HCT116 (cell line): ENCODE data around the gene NLRP5. TPM values are rescaled to one million over a fixed set of nuclear protein-coding genes. Genes with fewer than 3 reads are reported as not detected.

Source experiments
- ATAC-seq: fragments of 200-7000 bp; cut with Tn5 transposase; 2 replicates; pipeline ENCODE4 v1.9.1; 2020; ENCODE audit warnings: mild to moderate bottlenecking, moderate library complexity
- BruUV-seq: library from RNA; stranded (reverse); fragments of 400-500 nt; replicated peaks from 2 replicates; lab custom pipeline; 2021; lab: Mats Ljungman, UMichigan
- CTCF ChIA-PET: fragments of 300-600 bp; sonication (Branson Sonifier 250); formaldehyde crosslinking; loops from one replicate; lab custom pipeline; 2021; ENCODE audit warnings: antibody characterized with exemption; lab: Charles Lee
- POLR2A ChIA-PET: fragments of 300-600, 350-600 bp; sonication (Branson Sonifier 250); formaldehyde crosslinking; loops from one replicate; lab custom pipeline; 2021; ENCODE audit warnings: antibody characterized with exemption; lab: Charles Lee
- RAD21 ChIA-PET, 2 experiments: fragments of 300-600 bp; sonication (Branson Sonifier 250); formaldehyde crosslinking; loops; one replicate each; lab custom pipeline; 2023; ENCODE audit warnings: low total read pairs in 2 of 2; ENCODE audit not compliant: uncharacterized antibody in 2 of 2, unreplicated experiment in 2 of 2, low non-redundant PET in 1 of 2; lab: Charles Lee
- DNase-seq: peaks from one replicate; pipeline ENCODE4 v3.0.0-alpha.2; 2010; ENCODE audit warnings: low read depth, low spot score
- H2AFZ ChIP-seq: fragments of 200-600 bp; shearing (Covaris generic), sonication (generic); 2 replicates; pipeline ENCODE4 v1.6.1; 2017; ENCODE audit warnings: low read depth, mixed run types, mixed read lengths, antibody characterized with exemption, low read length; ENCODE audit not compliant: poor library complexity, severe bottlenecking
- H3K27ac ChIP-seq: 2 replicates; pipeline ENCODE4 v1.5.1; 2012; ENCODE audit warnings: low read depth, low read length
- H3K27me3 ChIP-seq: fragments of 200-600 bp; sonication (generic); 2 replicates; pipeline ENCODE4 v1.6.1; 2016; ENCODE audit warnings: mixed run types, low read length, mixed read lengths; ENCODE audit not compliant: insufficient read depth
- H3K36me3 ChIP-seq, 2 experiments: fragments of 200-500 bp in 1 of 2; fragments of 200-600 bp in 1 of 2; sonication (Bioruptor generic) in 1 of 2; sonication (generic) in 1 of 2; 2 replicates each; pipeline versions ENCODE4 v1.5.1 to v1.6.1; 2014 to 2016; ENCODE audit warnings: low read length in 2 of 2, inconsistent platforms in 1 of 2, mixed read lengths in 1 of 2, mixed run types in 1 of 2; ENCODE audit not compliant: insufficient read depth in 2 of 2, control insufficient read depth in 1 of 2
- H3K4me1 ChIP-seq, 2 experiments: fragments of 200-600 bp in 1 of 2; sonication (generic) in 1 of 2; 2 replicates each; pipeline versions ENCODE4 v1.5.1 to v1.6.1; 2012 to 2017; ENCODE audit warnings: low read length in 2 of 2, inconsistent platforms in 1 of 2, mild to moderate bottlenecking in 1 of 2, mixed read lengths in 1 of 2, mixed run types in 1 of 2, moderate library complexity in 1 of 2; ENCODE audit not compliant: insufficient read depth in 2 of 2, control insufficient read depth in 1 of 2
- H3K4me2 ChIP-seq: fragments of 200-600 bp; sonication (generic); 2 replicates; pipeline ENCODE4 v1.6.1; 2017; ENCODE audit warnings: mixed run types, low read length, mixed read lengths
- H3K4me3 ChIP-seq, 2 experiments: fragments of 200-600 bp in 1 of 2; sonication (generic) in 1 of 2; replicated peaks in 1 of 2; 2 replicates each; pipeline ENCODE4 v1.5.1; 2011 to 2016; ENCODE audit warnings: low read length in 2 of 2, control low read depth in 1 of 2, low read depth in 1 of 2, mild to moderate bottlenecking in 1 of 2, mixed read lengths in 1 of 2, mixed run types in 1 of 2
- H3K79me2 ChIP-seq: fragments of 200-600 bp; sonication (generic); 2 replicates; pipeline ENCODE4 v1.6.1; 2017; ENCODE audit warnings: mild to moderate bottlenecking, mixed run types, low read length, moderate library complexity, mixed read lengths; ENCODE audit not compliant: insufficient read depth
- H3K9ac ChIP-seq: fragments of 200-600 bp; sonication (generic); 2 replicates; pipeline ENCODE4 v1.6.1; 2016; ENCODE audit warnings: low read length, mixed read lengths
- H3K9me2 ChIP-seq: fragments of 200-600 bp; sonication (generic), shearing (Covaris generic); 2 replicates; pipeline ENCODE4 v1.6.1; 2017; ENCODE audit warnings: mixed run types, mild to moderate bottlenecking, moderate library complexity; ENCODE audit not compliant: insufficient read depth
- H3K9me3 ChIP-seq, 2 experiments: fragments of 200-500 bp in 1 of 2; fragments of 200-600 bp in 1 of 2; sonication (Bioruptor generic) in 1 of 2; sonication (generic) in 1 of 2; 2 replicates each; pipeline ENCODE4 v1.6.1; 2014 to 2017; ENCODE audit warnings: low read length in 2 of 2, mixed read lengths in 2 of 2, inconsistent platforms in 1 of 2, low read depth in 1 of 2, mild to moderate bottlenecking in 1 of 2, mixed run types in 1 of 2, moderate library complexity in 1 of 2; ENCODE audit not compliant: control insufficient read depth in 1 of 2, insufficient read depth in 1 of 2
- H4K20me1 ChIP-seq: fragments of 200-600 bp; sonication (generic), shearing (Covaris generic); 2 replicates; pipeline ENCODE4 v1.6.1; 2017; ENCODE audit warnings: mixed run types, mild to moderate bottlenecking, moderate library complexity; ENCODE audit not compliant: insufficient read depth
- EZH2 ChIP-seq: fragments of 200-600 bp; sonication (generic); IDR thresholded peaks from 2 replicates; pipeline ENCODE4 v1.6.1; 2017; ENCODE audit warnings: antibody characterized with exemption, mixed run types
- EZH2phosphoT487 ChIP-seq: fragments of 200-600 bp; IDR thresholded peaks from 2 replicates; pipeline ENCODE4 v1.6.1; 2018; ENCODE audit warnings: antibody characterized with exemption, borderline replicate concordance
- JUND ChIP-seq: IDR thresholded peaks from 2 replicates; pipeline ENCODE4 v1.6.1; 2012
- POLR2A ChIP-seq: IDR thresholded peaks from 2 replicates; pipeline ENCODE4 v1.7.0; 2011; ENCODE audit warnings: borderline replicate concordance; ENCODE audit not compliant: insufficient read depth, insufficient read length; ENCODE audit errors: extremely low read depth
- POLR2AphosphoS5 ChIP-seq: IDR thresholded peaks from 2 replicates; pipeline ENCODE4 v1.6.1; 2011; ENCODE audit warnings: mild to moderate bottlenecking, low read depth, low read length, moderate library complexity
- RAD21 ChIP-seq: IDR thresholded peaks from 2 replicates; pipeline ENCODE4 v1.6.1; 2012; ENCODE audit warnings: low read depth, mild to moderate bottlenecking
- SRF ChIP-seq: IDR thresholded peaks from 2 replicates; pipeline ENCODE4 v1.6.1; 2012; ENCODE audit warnings: low read depth
- ZFX ChIP-seq: fragments of 450-650 bp; IDR thresholded peaks from 2 replicates; pipeline ENCODE4 v1.6.1; 2017
- intact Hi-C: fragments of 100-400 bp; cut with micrococcal nuclease; formaldehyde crosslinking; loops from 2 replicates; pipeline ENCODE4 v1.10.0; 2022
- total RNA-seq: library from RNA; stranded (reverse); gene quantifications from one replicate; pipeline ENCODE4 v1.2.1, GENCODE V29; 2021; ENCODE audit not compliant: unreplicated experiment
- TF ChIP-seq, protein P1 (sequence below): IDR thresholded peaks from 2 replicates; pipeline ENCODE4 v1.6.1; 2011; ENCODE audit warnings: mild to moderate bottlenecking, low read length, moderate library complexity; ENCODE audit not compliant: insufficient replicate concordance; ENCODE audit errors: extremely low read depth
- TF ChIP-seq, protein P2 (sequence below): IDR thresholded peaks from 2 replicates; pipeline ENCODE4 v1.6.1; 2012
- TF ChIP-seq, protein P3 (sequence below): IDR thresholded peaks from 2 replicates; pipeline ENCODE4 v1.6.1; 2012
- TF ChIP-seq, protein P4 (sequence below): IDR thresholded peaks from 2 replicates; pipeline ENCODE4 v1.6.1; 2012; ENCODE audit warnings: low read depth
- TF ChIP-seq, protein P5 (sequence below), 3 experiments: fragments of 200-600 bp in 1 of 3; sonication (generic) in 1 of 3; IDR thresholded peaks in 2 of 3; conservative IDR thresholded peaks in 1 of 3; 2 replicates each; pipeline ENCODE4 v1.5.1; 2012 to 2017; ENCODE audit warnings: low read depth in 2 of 3, low read length in 2 of 3, antibody characterized with exemption in 1 of 3, borderline replicate concordance in 1 of 3, control low read depth in 1 of 3, mild to moderate bottlenecking in 1 of 3, mixed read lengths in 1 of 3, mixed run types in 1 of 3, moderate library complexity in 1 of 3; ENCODE audit not compliant: insufficient read depth in 1 of 3

NLRP5 gene
- total RNA-seq, 1 experiment from 2014 or later: 0.30 TPM

DNA sequence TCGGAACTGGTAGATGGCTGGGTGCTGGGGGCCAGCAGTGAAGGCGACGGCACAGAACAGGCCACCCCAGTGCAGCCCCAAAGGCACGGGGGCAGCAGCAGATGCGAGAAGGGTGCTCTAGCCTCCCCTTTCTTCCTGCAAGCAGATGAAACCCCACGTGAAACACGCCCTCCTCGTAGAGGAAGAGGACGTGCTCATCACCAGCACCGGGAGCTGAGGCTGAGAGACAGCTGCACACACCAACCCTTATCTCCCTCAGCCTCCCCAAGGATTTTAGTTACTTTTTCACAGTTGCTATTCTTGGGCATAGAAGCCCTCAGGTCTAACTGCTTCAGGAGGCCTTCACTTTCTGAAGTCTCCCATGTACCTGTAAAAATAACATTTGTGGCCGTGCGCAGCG, 122.7 kb downstream of the NLRP5 start:
- peaks cover 0 to 9% of the 10 kb centered on the region in 2 experiments; a peak in 1 of 4 replicates for H3K4me1 ChIP-seq
- no peak overlapping the region for H3K27ac ChIP-seq
- TF ChIP-seq, protein P1, sequence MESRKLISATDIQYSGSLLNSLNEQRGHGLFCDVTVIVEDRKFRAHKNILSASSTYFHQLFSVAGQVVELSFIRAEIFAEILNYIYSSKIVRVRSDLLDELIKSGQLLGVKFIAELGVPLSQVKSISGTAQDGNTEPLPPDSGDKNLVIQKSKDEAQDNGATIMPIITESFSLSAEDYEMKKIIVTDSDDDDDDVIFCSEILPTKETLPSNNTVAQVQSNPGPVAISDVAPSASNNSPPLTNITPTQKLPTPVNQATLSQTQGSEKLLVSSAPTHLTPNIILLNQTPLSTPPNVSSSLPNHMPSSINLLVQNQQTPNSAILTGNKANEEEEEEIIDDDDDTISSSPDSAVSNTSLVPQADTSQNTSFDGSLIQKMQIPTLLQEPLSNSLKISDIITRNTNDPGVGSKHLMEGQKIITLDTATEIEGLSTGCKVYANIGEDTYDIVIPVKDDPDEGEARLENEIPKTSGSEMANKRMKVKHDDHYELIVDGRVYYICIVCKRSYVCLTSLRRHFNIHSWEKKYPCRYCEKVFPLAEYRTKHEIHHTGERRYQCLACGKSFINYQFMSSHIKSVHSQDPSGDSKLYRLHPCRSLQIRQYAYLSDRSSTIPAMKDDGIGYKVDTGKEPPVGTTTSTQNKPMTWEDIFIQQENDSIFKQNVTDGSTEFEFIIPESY: no peak
- no peak for TF ChIP-seq JUND
- no peak for TF ChIP-seq RAD21
- TF ChIP-seq SRF: no peak
- TF ChIP-seq, protein P2, sequence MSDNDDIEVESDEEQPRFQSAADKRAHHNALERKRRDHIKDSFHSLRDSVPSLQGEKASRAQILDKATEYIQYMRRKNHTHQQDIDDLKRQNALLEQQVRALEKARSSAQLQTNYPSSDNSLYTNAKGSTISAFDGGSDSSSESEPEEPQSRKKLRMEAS: no peak
- no peak for TF ChIP-seq POLR2AphosphoS5
- TF ChIP-seq, protein P3, sequence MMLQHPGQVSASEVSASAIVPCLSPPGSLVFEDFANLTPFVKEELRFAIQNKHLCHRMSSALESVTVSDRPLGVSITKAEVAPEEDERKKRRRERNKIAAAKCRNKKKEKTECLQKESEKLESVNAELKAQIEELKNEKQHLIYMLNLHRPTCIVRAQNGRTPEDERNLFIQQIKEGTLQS: no peak
- TF ChIP-seq, protein P4, sequence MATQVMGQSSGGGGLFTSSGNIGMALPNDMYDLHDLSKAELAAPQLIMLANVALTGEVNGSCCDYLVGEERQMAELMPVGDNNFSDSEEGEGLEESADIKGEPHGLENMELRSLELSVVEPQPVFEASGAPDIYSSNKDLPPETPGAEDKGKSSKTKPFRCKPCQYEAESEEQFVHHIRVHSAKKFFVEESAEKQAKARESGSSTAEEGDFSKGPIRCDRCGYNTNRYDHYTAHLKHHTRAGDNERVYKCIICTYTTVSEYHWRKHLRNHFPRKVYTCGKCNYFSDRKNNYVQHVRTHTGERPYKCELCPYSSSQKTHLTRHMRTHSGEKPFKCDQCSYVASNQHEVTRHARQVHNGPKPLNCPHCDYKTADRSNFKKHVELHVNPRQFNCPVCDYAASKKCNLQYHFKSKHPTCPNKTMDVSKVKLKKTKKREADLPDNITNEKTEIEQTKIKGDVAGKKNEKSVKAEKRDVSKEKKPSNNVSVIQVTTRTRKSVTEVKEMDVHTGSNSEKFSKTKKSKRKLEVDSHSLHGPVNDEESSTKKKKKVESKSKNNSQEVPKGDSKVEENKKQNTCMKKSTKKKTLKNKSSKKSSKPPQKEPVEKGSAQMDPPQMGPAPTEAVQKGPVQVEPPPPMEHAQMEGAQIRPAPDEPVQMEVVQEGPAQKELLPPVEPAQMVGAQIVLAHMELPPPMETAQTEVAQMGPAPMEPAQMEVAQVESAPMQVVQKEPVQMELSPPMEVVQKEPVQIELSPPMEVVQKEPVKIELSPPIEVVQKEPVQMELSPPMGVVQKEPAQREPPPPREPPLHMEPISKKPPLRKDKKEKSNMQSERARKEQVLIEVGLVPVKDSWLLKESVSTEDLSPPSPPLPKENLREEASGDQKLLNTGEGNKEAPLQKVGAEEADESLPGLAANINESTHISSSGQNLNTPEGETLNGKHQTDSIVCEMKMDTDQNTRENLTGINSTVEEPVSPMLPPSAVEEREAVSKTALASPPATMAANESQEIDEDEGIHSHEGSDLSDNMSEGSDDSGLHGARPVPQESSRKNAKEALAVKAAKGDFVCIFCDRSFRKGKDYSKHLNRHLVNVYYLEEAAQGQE: no peak
- TF ChIP-seq, protein P5, sequence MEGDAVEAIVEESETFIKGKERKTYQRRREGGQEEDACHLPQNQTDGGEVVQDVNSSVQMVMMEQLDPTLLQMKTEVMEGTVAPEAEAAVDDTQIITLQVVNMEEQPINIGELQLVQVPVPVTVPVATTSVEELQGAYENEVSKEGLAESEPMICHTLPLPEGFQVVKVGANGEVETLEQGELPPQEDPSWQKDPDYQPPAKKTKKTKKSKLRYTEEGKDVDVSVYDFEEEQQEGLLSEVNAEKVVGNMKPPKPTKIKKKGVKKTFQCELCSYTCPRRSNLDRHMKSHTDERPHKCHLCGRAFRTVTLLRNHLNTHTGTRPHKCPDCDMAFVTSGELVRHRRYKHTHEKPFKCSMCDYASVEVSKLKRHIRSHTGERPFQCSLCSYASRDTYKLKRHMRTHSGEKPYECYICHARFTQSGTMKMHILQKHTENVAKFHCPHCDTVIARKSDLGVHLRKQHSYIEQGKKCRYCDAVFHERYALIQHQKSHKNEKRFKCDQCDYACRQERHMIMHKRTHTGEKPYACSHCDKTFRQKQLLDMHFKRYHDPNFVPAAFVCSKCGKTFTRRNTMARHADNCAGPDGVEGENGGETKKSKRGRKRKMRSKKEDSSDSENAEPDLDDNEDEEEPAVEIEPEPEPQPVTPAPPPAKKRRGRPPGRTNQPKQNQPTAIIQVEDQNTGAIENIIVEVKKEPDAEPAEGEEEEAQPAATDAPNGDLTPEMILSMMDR (IDR thresholded peaks at IDR 0.05 in 2 of 3, conservative IDR thresholded peaks at IDR 0.05 in 1 of 3; ENCODE audit: borderline replicate concordance in 1 of 3, insufficient read depth in 1 of 3, low read depth in 2 of 3, low read length in 2 of 3): no peak
- no peak for TF ChIP-seq POLR2A
- no peak for TF ChIP-seq ZFX
- no peak for TF ChIP-seq EZH2phosphoT487
- no peak for TF ChIP-seq EZH2
- H4K20me1 ChIP-seq: peaks cover 4% of the 10 kb centered on the region; the same call in 1 of the 2 replicates
- ATAC-seq (no peak), DNase-seq (no peak)
- POLR2A ChIA-PET: no interaction called here
- peaks cover 98% of the 10 kb centered on the region for H3K79me2 ChIP-seq
- no peak overlapping the region for H3K4me2 ChIP-seq
- H3K27me3 ChIP-seq: no peaks in the 10 kb centered on the region
- no peak overlapping the region for H2AFZ ChIP-seq
- no peaks in the 10 kb centered on the region; a peak in 1 of 4 replicates for H3K36me3 ChIP-seq
- CTCF ChIA-PET: no interaction called here
- intact Hi-C loops: no loop called here
- no peaks in the 10 kb centered on the region for H3K9me3 ChIP-seq
- no peaks in the 10 kb centered on the region for H3K9me2 ChIP-seq
- no peak overlapping the region for H3K4me3 ChIP-seq
- no peak overlapping the region for H3K9ac ChIP-seq
- BruUV-seq: no TSS peak
- RAD21 ChIA-PET: no interaction called here
